Hippocampal formation (tissue), 2 donors: ENCODE data around the gene RXYLT1.

Experiments
- DNase-seq, 2 donors: peaks; one replicate each; lab custom pipeline; 2025; lab: John Stamatoyannopoulos, UW

The RXYLT1 gene

GRCh38 chr12:63843254-63843720, 63.6 kb downstream of the RXYLT1 start:
- no peak for DNase-seq

GRCh38 chr12:63843721-63844390, 64.1 kb downstream of the RXYLT1 start:
- DNase-seq: peak; percentile 89 to 94

- peak; percentile 58 to 74 for DNase-seq
These were observed 65.0 kb downstream of the RXYLT1 start, which contains the start of gene SRGAP1 for GRCh38 chr12:63844391-63845341. TSS of gene SRGAP1 (plus strand) at chr12:63844700. CDS start at chr12:63844817, 117 bp downstream.

- no peak for DNase-seq
These were observed 66.0 kb downstream of the RXYLT1 start for GRCh38 chr12:63845726-63846125.

GRCh38 chr12:63846238-63846967, 66.7 kb downstream of the RXYLT1 start:
- no peak for DNase-seq

- no peak for DNase-seq
These were observed 68.7 kb downstream of the RXYLT1 start for GRCh38 chr12:63848450-63848849.

- DNase-seq: no peak
These were observed 69.5 kb downstream of the RXYLT1 start for GRCh38 chr12:63849106-63849620.

- DNase-seq: no peak
These were observed 69.9 kb downstream of the RXYLT1 start for GRCh38 chr12:63849641-63850040.

- no peak for DNase-seq
These were observed 74.3 kb downstream of the RXYLT1 start for GRCh38 chr12:63853978-63854377.

GRCh38 chr12:63855299-63855698, 75.6 kb downstream of the RXYLT1 start:
- DNase-seq: no peak

- no peak for DNase-seq
These were observed 78.3 kb downstream of the RXYLT1 start for GRCh38 chr12:63857771-63858670.
